Caco-2 (cell line): Measurements from ENCODE around the gene DALRD3. TPM values are rescaled to one million over a fixed set of nuclear protein-coding genes. Genes with fewer than 3 reads are reported as not detected.

Experiments used
- BruUV-seq: library from RNA; stranded (reverse); fragments of 400-500 nt; replicated peaks from 2 replicates; lab custom pipeline; 2021; lab: Mats Ljungman, UMichigan
- CTCF ChIA-PET: fragments of 300-600 bp; sonication (Branson Sonifier 250); formaldehyde crosslinking; loops from one replicate; lab custom pipeline; 2022; ENCODE audit warnings: antibody characterized with exemption; lab: Charles Lee
- POLR2A ChIA-PET: fragments of 300-600 bp; sonication (Branson Sonifier 250); formaldehyde crosslinking; loops from one replicate; lab custom pipeline; 2022; ENCODE audit warnings: antibody characterized with exemption; lab: Charles Lee
- DNase-seq, 2 experiments: peaks; one replicate each; pipeline versions ENCODE4 v3.0.0 to v3.0.0-alpha.2; 2020 to 2022
- H3K27me3 ChIP-seq: replicated peaks from 2 replicates; pipeline ENCODE4 v1.6.0; 2011; ENCODE audit warnings: low read length; ENCODE audit not compliant: control insufficient read depth, insufficient read depth
- H3K36me3 ChIP-seq: 2 replicates; pipeline ENCODE4 v1.5.1; 2011; ENCODE audit warnings: low read length; ENCODE audit not compliant: control insufficient read depth, insufficient read depth
- H3K4me1 ChIP-seq: fragments of 250-450 bp; sonication (Bioruptor Pico); 2 replicates; pipeline ENCODE4 v1.5.1; 2020; ENCODE audit warnings: mild to moderate bottlenecking
- H3K4me3 ChIP-seq: 2 replicates; pipeline ENCODE4 v1.5.1; 2011; ENCODE audit warnings: low read depth, mild to moderate bottlenecking, control low read depth, low read length
- H3K9me3 ChIP-seq: fragments of 250-450 bp; sonication (Bioruptor Pico); 2 replicates; pipeline ENCODE4 v1.5.1; 2020; ENCODE audit warnings: mild to moderate bottlenecking, moderate library complexity
- H3K27ac Mint-ChIP-seq: one replicate; pipeline ENCODE4 v1.8.0; 2022; ENCODE audit warnings: mixed read lengths; ENCODE audit not compliant: unreplicated experiment
- H3K27me3 Mint-ChIP-seq: one replicate; pipeline ENCODE4 v1.8.0; 2022; ENCODE audit warnings: mixed read lengths; ENCODE audit not compliant: insufficient read depth, unreplicated experiment
- H3K36me3 Mint-ChIP-seq: one replicate; pipeline ENCODE4 v1.8.0; 2022; ENCODE audit warnings: mild to moderate bottlenecking, mixed read lengths; ENCODE audit not compliant: insufficient read depth, unreplicated experiment
- H3K4me1 Mint-ChIP-seq: one replicate; pipeline ENCODE4 v1.8.0; 2022; ENCODE audit warnings: low read depth, mixed read lengths; ENCODE audit not compliant: unreplicated experiment
- H3K4me3 Mint-ChIP-seq: one replicate; pipeline ENCODE4 v1.8.0; 2022; ENCODE audit warnings: mild to moderate bottlenecking, moderate library complexity, mixed read lengths; ENCODE audit not compliant: unreplicated experiment
- H3K9me3 Mint-ChIP-seq: one replicate; pipeline ENCODE4 v1.8.0; 2022; ENCODE audit warnings: mixed read lengths; ENCODE audit not compliant: unreplicated experiment
- CTCF ChIP-seq, 2 experiments: fragments of 200-600 bp in 1 of 2; IDR thresholded peaks; 1 replicate in 1 of 2; 2 replicates in 1 of 2; pipeline versions ENCODE4 v1.5.1 to v1.8.0; 2011 to 2022; ENCODE audit warnings: antibody characterized with exemption in 1 of 2, control low read depth in 1 of 2, inconsistent platforms in 1 of 2, low read depth in 1 of 2, low read length in 1 of 2, mild to moderate bottlenecking in 1 of 2, moderate library complexity in 1 of 2; ENCODE audit not compliant: insufficient read depth in 1 of 2, severe bottlenecking in 1 of 2, unreplicated experiment in 1 of 2
- intact Hi-C: fragments of 100-400 bp; cut with micrococcal nuclease; formaldehyde crosslinking; loops from one replicate; pipeline ENCODE4 v1.10.0; 2022; ENCODE audit not compliant: unreplicated experiment
- total RNA-seq: library from RNA; stranded (reverse); gene quantifications from 2 replicates; pipeline ENCODE4 v1.2.3, GENCODE V29; 2022

The DALRD3 gene
- total RNA-seq, 1 experiment from 2014 or later, result 21.4 TPM

GRCh38 chr3:49025793-49026520 lies 7.6 kb upstream of the DALRD3 start:
- POLR2A ChIA-PET, result interaction anchor here (1.4 kb wide), 1 partner anchor 68 kb away, joined by 6 read pairs; the partner anchor contains the start of gene QRICH1
- Mint-ChIP-seq H3K27me3 (no peaks in the 10 kb centered on the region), H3K36me3 (peaks cover 89% of the 10 kb centered on the region), H3K4me1 (peaks cover 21% of the 10 kb centered on the region), H3K4me3 (no peak overlapping the region), H3K27ac (no peak overlapping the region), H3K9me3 (no peaks in the 10 kb centered on the region)
- CTCF ChIA-PET, result no interaction called here
- DNase-seq, result no peak
- no peak overlapping the region for H3K4me3 ChIP-seq
- BruUV-seq, result no TSS peak
- no peaks in the 10 kb centered on the region for H3K9me3 ChIP-seq
- no peak for TF ChIP-seq CTCF (IDR thresholded peaks at IDR 0.05; ENCODE audit: insufficient read depth in 1 of 2, low read depth in 1 of 2, low read length in 1 of 2, severe bottlenecking in 1 of 2, unreplicated experiment in 1 of 2)
- peaks cover 15% of the 10 kb centered on the region for H3K4me1 ChIP-seq
- intact Hi-C loops, result loop anchor here (10.0 kb wide), 1 partner anchor 129 kb away; no protein-coding TSS in a partner anchor
- H3K27me3 ChIP-seq, result no peaks in the 10 kb centered on the region
- peaks cover 5% of the 10 kb centered on the region for H3K36me3 ChIP-seq

GRCh38 chr3:49025005-49025792 lies 6.8 kb upstream of the DALRD3 start:
- CTCF ChIA-PET, result interaction anchor here (0.6 kb wide), 1 partner anchor 146 kb away, joined by 3 read pairs; the partner anchor contains the start of gene KLHDC8B

More at GRCh38 chr3:49025005-49025792, 6.8 kb upstream of the DALRD3 start:
- H3K27me3 Mint-ChIP-seq, result no peaks in the 10 kb centered on the region
- no peak overlapping the region for H3K4me3 ChIP-seq
- H3K27ac Mint-ChIP-seq, result no peak overlapping the region
- peaks cover 15% of the 10 kb centered on the region for H3K4me1 ChIP-seq
- intact Hi-C loops, result loop anchor here (10.0 kb wide), 1 partner anchor 130 kb away; no protein-coding TSS in a partner anchor
- no peaks in the 10 kb centered on the region for H3K27me3 ChIP-seq
- H3K4me3 Mint-ChIP-seq, result no peak overlapping the region
- no peak for TF ChIP-seq CTCF (IDR thresholded peaks at IDR 0.05; ENCODE audit: insufficient read depth in 1 of 2, low read depth in 1 of 2, low read length in 1 of 2, severe bottlenecking in 1 of 2, unreplicated experiment in 1 of 2)
- POLR2A ChIA-PET, result interaction anchor here (1.4 kb wide), 1 partner anchor 69 kb away, joined by 6 read pairs; the partner anchor contains the start of gene QRICH1
- no peak for DNase-seq
- no TSS peak for BruUV-seq
- peaks cover 21% of the 10 kb centered on the region for H3K4me1 Mint-ChIP-seq
- H3K9me3 Mint-ChIP-seq, result no peaks in the 10 kb centered on the region
- H3K9me3 ChIP-seq, result no peaks in the 10 kb centered on the region
- peaks cover 89% of the 10 kb centered on the region for H3K36me3 Mint-ChIP-seq
- peaks cover 5% of the 10 kb centered on the region for H3K36me3 ChIP-seq
